AML-193 (cell line): ENCODE data around the gene PLA2G10.
"Not testable (repeated sequence)": the region's sequence is repeated elsewhere in the genome, so short reads cannot be mapped to it uniquely, and the experiment has no call there.

Experiments used
- DNase-seq, 2 experiments: peaks; one replicate each; lab custom pipeline; 2025; lab: John Stamatoyannopoulos, UW

PLA2G10 gene

GRCh38 chr16:14667347-14668266, 26.5 kb downstream of the PLA2G10 start:
- DNase-seq = no peak

GRCh38 chr16:14658063-14658462, 36.0 kb downstream of the PLA2G10 start:
- no peak for DNase-seq

- no peak for DNase-seq
Measured at GRCh38 chr16:14652726-14653125, 41.4 kb downstream of the PLA2G10 start.

GRCh38 chr16:14650629-14651028, 43.5 kb downstream of the PLA2G10 start:
- no peak for DNase-seq

- DNase-seq = no peak
Measured at GRCh38 chr16:14649816-14650215, 44.3 kb downstream of the PLA2G10 start.

GRCh38 chr16:14641926-14642325, 52.2 kb downstream of the PLA2G10 start:
- no peak for DNase-seq

- DNase-seq = no peak
Measured at GRCh38 chr16:14641206-14641605, 52.9 kb downstream of the PLA2G10 start.

GRCh38 chr16:14640538-14640937, 53.6 kb downstream of the PLA2G10 start:
- DNase-seq = no peak

GRCh38 chr16:14636951-14637240, 57.2 kb downstream of the PLA2G10 start:
- DNase-seq = not testable (repeated sequence)

GRCh38 chr16:14636179-14636950, 57.7 kb downstream of the PLA2G10 start:
- DNase-seq = not testable (repeated sequence)

- DNase-seq = no peak
Measured at GRCh38 chr16:14635395-14636165, 58.5 kb downstream of the PLA2G10 start.

GRCh38 chr16:14634389-14634725, 59.8 kb downstream of the PLA2G10 start:
- DNase-seq = no peak

- peak; percentile 88 to 91 for DNase-seq
Measured at GRCh38 chr16:14632693-14633569, 61.2 kb downstream of the PLA2G10 start, which contains the start of gene BFAR. TSS of gene BFAR (plus strand) at chr16:14632951. CDS start at chr16:14644347, 11,396 bp downstream.

- not testable (repeated sequence) for DNase-seq
Measured at GRCh38 chr16:14630620-14631330, 63.3 kb downstream of the PLA2G10 start.

- peak; percentile 91 to 94 for DNase-seq
Measured at GRCh38 chr16:14629919-14630619, 64.0 kb downstream of the PLA2G10 start, which contains the start of gene PARN. TSS of gene PARN (minus strand) at chr16:14630260. CDS start at chr16:14630125, 135 bp downstream.

GRCh38 chr16:14629612-14629918, 64.5 kb downstream of the PLA2G10 start:
- no peak for DNase-seq

GRCh38 chr16:14628806-14629611, 65.1 kb downstream of the PLA2G10 start:
- no peak for DNase-seq

- no peak for DNase-seq
Measured at GRCh38 chr16:14627078-14627477, 67.0 kb downstream of the PLA2G10 start.
